HG02798 (cell line): ENCODE data around the gene PIGS.
A peak's percentile ranks its signal among the peaks of the same experiment; 100 is the strongest.
"Not testable (repeated sequence)": the region's sequence is repeated elsewhere in the genome, so short reads cannot be mapped to it uniquely, and the experiment has no call there.

Experiments used
- ATAC-seq: cut with Tn5 transposase; IDR thresholded peaks from one replicate; pipeline ENCODE4 v1.9.1; 2021; ENCODE audit warnings: mild to moderate bottlenecking; ENCODE audit not compliant: unreplicated experiment, poor library complexity

The PIGS gene

DNA sequence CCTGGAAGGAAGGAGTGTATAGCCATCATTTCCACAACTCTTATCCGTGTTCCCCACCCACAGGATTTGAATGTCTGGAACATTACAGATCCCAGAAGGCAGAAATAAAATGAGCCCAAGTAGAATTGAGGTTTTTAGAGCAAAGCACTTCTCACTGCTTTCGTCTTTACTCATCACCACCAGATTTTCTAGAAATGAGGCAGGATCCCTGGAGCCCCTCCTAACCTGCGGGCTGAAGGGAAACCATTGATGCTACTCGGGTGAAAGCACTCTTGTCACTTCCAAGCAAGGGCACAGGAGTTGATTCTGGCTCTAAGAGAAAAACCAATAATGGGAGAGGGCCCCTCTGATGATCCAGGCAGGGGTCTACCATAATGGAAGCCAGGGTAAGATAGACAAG, 8.2 kb upstream of the PIGS start:
- no peak for ATAC-seq

DNA sequence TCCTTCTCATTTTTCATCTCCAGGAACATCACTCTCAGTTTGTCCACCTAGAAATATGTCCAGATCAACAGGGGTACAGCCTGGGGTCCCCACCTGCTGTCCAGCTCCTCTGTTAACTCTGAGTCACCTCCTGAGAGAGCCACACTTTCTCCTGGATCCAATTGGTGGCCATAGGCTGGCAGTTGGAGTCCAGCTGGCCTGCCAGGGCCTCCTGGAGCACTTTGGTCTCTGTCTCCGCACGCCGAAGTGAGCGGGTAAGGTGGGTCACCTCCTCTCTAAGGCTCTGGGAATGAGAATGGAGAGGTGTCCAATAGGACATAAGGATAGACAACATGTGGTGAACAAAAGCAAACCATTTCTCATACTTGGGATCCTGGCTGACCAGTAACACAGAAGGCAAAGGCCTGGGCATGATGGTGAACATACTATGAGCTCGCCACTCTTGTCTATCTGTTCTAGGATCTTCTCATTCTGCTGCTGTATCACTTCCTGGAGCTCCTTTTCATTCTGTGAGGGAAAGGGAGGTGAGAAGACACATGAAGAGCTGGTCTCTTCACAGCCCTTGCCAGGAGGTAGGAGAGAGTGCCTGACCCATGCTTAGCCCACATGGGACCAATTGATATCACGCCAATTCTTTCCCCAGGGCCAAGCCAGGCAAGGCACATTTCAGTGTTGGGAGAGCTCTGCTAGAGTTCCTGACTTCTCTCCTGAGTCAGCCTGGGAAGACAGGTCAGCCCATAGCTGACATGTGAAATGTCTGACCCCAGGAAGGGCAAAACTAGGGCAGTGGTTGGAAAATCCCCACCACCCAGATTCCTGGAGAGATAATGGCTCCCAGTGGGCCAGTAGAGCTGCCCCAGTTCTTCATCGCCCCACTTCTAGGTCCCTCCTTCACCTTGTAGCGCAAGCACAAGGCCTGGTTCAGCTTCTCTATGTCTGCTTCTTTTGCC, 7.2 kb upstream of the PIGS start:
- no peak for ATAC-seq

DNA sequence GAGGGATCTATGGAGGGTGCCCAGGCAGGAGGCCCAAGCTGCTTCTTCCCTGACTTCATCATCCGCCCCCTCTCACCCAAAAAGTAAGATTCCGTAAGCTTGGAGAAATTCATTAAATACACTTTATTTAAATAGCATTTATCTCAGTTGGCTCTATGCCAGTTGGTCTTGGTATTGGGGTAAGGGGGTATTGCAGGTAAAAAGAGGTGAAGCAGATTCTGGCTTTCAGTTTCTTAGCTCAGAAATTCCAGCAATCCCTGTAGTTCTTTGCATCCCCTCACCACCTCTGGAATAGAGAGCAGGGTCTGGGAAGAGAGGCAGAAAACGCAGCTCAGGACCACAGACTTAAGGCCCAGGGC, 6.1 kb upstream of the PIGS start:
- no peak for ATAC-seq

DNA sequence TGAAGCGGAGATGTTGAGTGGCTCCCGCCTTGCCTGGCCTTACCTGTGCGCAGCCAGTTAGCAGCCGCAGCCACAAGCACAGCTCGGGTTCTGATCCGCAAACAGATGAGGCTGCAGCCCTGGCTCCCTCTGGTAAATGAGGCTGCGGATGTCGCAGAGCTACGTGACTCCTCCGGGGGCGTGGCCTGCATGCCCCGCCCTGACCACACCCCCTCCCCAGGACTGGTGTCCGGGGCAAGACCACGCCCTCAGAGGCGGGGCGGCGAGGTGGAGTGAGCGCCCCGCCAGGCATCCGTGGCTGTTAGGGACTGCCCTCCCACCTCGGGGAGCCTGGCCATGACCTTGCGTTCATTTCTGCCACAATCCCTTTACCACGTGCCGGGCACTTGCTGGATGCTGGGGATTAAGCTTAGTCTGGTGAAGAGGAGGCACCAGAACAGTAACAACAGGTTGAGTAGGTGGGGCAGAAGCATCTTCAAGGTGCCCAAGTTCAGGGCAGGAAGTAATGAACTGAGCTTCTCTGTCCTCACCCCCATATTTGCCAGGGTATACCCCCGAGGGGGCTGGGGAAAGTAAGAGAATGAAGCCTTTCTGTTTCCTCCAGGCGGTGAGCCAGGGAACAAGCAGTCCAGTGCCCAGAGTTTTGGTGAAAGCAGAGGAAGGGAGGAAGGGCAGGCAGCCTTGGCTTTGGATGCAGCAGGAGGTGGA, 5.6 kb upstream of the PIGS start, which contains the start of gene ALDOC:
TSS of gene ALDOC (minus strand) at position 138 of the 708 bp plus-strand sequence. CDS start 1,363 bp downstream, outside the sequence.
- peak; percentile 92 for ATAC-seq

DNA sequence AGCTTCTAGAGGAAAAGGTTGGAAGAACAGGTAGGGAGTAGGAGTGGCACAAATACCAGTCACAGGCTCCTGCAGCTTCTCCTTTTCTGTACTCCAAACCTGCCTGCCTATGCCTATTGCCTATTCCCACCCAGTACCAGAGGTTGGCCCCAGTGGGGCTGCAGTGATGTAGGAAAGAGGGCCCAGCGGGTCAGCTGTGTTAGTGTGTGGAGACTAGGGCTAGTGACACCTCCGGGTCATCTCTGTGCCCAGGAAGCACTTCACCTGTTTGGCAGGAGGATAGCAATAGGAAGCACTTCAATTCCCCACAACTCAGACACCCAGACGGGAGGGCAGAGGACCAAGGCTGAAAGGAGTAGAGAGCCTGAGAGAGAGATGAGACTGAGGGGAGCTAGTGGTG, 4.7 kb upstream of the PIGS start:
- not testable (repeated sequence) for ATAC-seq

DNA sequence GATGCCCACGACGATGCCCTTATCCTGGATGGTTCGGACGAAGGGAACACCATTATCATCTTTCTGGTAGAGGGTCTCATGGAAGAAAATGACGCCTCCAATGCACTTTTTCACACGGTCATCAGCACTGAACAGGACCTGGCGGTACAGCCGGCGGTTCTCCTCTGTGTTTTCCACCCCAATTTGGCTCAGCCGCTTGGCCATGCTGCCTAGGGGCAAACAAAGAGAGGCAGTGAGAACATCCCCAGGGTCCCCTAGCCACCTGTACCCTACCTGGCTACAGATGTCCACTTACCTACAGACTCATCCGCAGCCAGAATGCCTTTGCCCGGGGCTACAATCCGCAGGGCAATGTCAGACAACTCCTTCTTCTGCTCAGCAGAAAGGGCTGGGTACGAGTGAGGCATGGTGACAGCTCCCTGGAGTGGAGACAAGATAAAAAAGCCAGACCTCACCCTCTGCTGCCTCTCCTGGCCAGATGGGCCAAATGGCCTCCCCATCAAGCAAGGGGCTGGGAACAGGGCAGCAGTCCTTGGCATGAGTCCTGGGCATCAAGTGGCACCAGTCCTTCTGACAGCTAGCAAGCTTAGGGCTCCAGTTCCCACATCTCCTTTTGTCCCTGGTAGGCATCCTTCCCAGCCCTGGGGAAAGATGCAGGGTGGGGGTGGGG, 3.9 kb upstream of the PIGS start:
- no peak for ATAC-seq

DNA sequence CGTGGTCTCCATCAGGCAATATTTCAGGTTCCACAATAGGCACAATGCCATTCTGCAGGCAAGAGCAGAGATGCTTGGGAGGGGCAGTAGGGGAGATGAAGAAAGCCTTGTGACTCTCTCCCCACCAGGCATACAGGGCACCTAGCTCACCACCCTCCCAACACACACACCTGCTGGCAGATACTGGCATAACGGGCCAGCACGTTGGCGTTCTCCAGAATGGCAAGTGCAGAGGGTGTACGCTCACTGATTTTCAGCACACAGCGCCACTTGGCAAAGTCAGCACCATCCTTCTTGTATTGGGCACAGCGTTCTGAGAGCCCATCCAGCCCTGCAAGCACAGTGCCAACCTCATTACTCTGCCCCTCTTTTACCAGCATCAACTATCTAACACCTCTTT, 3.2 kb upstream of the PIGS start:
- no peak for ATAC-seq

DNA sequence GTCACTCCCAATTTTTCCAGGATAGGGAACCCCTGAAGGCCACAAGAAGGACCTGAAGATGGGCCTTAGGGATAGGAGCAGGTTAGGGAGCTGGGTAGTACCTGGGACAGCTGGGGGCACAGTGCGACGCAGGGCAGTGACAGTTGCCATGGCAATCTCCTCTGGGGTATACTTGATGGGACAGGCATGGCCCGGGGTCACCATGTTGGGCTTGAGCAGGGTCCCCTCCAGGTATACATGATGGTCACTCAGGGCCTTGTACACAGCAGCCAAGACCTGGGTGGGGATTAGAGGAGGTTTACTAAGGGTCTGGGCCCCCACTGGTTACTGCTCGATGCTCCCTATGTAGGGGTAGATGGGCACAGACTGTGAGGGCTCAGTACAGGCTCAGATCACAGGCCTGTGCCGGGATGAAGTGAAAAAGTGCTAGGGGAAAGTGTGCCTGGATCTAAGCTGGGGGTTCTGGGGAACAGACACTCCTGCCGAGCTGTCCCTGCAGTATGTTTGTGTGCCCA, 2.7 kb upstream of the PIGS start:
- no peak for ATAC-seq

DNA sequence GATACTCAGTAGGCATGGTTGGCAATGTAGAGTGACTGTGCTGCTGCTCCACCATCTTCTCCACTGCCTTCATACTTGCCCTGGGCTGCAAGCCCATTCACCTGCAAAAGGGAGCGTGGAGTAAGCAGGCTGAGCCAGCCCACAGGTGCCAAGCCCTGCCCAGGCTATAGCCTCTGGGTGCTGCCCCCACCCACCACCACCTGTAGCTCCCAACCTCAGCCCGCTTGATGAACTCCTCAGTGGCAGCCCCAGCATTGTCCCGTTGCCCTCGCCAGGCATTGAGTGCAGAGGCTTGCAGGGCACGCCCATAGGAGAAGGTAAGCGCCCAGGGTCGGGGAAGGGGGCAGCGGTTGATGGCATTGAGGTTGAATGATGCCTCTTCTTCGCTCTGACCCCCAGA, 2.2 kb upstream of the PIGS start:
- no peak for ATAC-seq

DNA sequence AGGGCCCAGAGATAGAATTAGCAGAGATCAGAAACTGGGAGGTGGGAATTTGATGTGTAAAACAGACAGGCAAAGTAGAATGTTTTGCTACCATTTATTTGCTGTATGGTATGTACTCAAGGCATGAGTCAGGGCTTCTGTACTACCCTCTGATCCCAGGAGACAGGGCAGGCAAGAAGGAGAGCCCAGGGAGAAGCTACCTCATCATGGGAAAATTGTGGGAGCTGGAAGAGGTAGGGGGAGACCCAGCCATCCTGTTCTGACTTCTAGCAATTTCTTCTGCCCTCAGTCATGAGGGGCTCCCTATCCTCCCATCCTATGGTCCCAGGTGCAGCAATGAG, 1.7 kb upstream of the PIGS start:
- ATAC-seq, result no peak

DNA sequence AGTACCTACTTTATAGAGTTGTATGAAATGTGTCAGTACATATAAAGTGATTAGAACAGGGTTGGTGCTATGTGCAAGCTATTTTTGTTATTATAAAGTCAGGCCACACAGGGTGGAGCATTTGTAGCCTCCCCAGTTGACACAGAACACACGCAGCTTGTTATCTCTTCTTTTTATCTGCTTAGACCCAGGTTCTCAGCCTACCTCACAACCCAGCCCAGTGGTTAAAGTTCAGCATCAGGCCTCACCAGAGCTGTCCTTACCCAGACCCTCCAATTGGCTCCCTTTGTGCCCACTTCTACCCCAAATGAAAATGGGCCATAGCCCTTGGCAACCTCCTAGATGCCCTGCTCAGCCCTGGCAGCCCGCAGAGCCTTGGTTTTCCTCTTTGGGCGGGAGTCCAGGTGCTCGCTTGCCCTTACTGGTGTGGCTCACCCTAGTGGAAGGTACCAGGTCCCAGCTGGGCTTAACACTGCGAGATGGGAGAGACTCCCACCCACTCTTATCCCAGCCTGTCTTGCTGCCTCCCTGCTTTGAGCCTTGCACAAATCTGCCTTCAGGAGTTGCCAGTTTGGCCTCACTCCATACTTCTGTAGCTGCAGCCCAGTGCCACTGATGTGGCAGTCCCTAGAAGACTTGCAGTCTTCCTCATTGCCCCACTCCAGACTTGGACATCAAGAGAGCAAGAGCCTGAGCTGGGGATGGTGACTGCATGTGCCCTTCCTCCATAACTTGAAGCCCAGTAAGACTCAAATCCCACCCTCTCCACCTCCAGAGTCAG, 1.1 kb upstream of the PIGS start:
- ATAC-seq, result no peak

DNA sequence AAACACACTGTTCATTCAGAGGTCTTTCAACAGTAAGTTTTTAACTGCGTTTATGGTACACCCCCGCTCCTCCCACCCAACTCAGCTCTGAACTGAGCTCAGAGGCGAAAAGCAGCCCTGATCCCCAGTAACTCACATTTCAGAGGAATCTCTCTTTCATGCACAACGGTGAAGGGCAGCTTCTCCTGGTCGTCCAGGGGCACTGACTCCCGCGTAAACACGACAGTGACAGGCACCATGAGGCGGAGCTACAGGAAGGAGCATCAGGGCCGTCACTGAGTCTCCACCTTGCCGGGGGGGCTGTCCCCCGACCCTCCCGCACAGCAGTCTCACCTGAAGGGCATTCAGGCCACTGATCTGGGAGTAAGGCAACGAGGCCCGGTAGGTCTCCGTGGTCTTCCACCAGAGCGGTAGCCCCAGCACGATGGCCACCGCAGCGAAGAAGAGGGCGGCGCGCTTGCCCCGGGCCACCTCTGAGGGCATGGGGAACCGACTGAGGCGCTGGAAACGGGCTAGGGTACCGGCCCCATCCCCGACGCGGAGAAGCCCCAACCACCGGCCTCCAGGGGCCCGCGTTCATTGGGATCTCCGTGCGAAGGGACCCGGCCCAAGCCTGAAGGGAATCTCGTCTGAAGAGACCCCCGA, 486 bp downstream of the PIGS start:
- peak; percentile 17 for ATAC-seq

DNA sequence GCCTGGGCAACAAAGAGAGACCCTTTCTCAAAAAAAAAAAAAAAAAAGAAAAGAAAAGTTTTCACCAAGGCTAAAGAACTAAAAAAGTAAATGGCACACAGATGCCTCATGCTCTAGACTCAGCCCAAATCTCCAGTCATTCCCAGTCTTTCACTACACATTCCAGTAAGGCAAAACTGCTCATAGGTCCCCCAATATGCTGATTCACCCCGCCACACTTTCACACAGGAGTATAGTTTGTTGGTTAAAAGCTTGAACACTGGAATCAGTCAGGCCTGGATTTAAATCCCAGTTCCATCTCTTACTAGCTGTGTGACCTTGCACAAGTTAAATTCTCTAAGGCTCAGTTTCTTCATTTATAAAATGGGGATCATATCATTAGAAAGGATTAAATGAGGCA, 1.9 kb downstream of the PIGS start:
- no peak for ATAC-seq

DNA sequence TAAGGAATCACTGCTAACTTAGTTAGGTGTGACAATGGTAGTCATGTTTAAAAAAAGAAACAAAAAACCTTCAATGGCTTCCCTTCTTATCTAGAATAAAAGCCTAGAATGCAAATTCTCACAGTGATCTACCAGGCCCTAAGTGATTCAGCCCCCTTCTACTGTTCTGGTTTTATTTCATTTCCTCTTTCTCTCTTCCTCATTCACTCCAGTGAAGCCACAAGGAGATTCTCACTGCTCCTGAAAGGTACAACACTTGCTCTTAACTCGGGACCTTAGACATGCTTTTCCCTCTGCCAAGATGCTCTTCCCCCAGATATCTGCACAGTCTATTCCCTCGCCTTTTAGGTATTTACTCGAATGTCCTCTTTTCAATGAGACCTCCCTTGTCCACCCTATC, 3.7 kb downstream of the PIGS start:
- ATAC-seq, result no peak

DNA sequence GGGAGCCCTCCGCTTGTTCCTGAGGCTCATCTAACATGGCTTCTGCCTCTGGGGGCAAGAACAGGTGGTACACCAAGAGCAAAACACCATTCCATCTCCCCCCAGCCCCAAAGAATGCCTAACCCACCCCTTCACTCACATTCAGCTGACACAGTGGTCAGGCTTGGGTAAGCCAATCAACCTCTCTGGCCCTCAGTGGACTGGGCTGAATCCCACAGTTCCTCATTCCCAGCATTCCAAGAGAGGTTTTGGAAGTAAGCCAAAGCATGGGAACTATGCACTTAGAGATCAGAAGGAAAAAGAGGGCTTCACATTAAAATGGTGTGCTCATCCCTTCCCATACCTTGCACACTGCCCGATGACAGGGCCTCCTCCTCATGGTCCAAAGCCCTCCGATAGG, 7.8 kb downstream of the PIGS start:
- ATAC-seq, result no peak

DNA sequence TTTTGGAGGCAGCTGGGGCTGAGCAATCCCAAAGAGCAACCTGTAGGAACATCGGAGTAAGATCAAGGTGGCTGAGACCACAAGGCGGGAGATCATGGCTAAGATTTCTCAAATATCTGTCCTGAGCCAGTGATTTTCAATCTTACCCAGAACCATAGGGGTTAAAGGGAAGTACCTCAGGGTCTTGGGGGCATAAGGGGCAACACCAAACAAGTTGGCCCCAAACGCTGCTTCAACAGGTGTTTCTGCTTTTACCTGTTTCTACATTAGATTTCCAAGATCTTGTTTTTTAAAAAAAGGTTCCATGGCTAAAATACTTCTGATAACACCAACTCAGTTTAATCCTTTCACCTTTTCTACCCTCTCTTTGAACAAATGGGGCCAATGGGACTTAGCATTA, 16.3 kb downstream of the PIGS start:
- ATAC-seq, result no peak

DNA sequence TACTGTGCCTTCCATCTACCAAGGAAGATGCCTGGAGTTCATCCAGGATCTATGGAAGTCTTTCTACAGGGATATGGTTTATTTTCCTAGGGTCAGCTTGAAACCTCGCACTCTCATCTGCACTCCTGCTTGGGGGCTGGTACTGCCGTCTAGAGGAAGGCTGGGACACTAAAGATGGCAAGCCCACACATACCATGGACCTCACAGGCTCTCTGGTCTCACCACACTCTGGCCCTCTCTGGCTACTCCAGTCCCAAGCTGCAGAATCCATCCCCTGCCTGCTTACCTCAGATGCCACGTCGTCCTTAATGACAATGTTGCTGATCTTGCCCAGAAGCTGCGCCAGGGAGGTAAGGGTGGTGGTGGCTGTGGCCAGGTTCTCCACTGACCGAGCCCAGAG, 16.8 kb downstream of the PIGS start:
- no peak for ATAC-seq

DNA sequence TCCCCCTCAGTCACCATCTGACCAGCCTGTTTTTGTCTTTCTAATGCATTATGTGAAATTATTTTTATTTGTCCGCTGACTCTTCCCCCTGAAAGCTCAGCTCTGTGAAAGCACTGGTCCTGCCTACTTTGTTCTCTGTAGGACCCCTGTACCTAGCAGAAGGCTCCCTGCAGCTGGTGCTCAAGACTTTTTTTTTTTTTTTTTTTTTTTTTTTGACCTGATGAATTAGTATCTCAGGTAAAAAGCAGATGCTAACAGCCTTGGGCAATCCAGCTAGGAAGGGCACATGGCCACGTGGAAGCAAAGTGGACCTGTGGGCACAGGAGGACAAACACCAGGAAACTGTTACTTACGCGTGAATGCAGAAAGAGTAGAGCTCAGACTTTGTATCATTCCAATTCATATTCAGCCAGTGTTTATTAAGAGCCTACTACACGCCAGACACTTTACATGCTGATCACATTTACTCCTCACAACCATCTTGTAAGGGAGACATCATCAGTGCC, 18.3 kb downstream of the PIGS start:
- ATAC-seq, result no peak

DNA sequence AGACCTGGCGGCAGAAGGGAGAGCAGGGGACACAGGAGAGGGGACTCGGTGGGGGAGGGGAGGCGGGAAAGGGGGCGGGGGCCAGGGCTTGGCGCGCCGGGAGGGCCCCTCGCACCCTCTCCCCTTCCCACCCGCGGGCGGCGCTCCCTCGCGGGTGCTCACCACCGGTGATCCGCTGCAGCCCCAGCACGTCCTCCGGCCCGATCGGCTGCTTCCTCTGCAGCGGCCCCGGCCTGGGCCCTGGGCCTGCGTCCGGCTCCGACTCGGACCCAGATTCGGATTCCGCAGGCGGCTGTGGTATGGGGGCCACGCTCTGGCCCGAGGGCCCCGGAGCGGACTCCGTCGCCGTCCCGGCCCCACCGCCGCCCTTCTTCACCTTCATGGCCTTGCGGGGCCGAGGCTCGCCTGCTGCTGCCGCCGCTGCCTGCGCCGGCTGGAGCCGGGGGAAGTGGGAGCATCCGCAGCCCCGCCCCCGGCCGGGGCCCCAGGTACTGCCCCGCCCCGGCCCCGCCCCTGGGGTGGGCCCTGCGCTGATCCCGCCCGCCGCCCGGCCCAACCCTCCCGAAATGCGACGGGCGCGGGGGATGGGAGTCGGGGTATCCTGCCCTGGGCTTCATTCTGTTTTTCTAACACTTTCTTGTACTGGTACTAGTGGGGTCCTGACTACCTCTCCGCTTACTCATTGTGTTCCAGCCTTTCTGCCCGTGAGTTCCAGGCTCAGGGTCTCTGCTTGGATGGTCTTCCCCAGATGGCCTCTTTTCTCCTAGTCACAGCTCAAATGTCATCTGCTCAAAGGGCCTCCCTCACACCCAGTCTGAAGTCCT, 18.9 kb downstream of the PIGS start, which contains the start of gene UNC119:
TSS of gene UNC119 (minus strand) at position 449 of the 824 bp plus-strand sequence. CDS start at position 382, 67 bp downstream.
- ATAC-seq, result peak; percentile 67
